Chondrocyte (in vitro differentiated cells): ENCODE results near the gene DKK2. TPM values are rescaled to one million over a fixed set of nuclear protein-coding genes. Genes with fewer than 3 reads are reported as not detected.

Experiments
- DNase-seq: peaks from one replicate; pipeline ENCODE4 v3.0.0; 2021; ENCODE audit warnings: mixed read lengths, low spot score
- H3K27ac Mint-ChIP-seq: one replicate; pipeline ENCODE4 v1.8.0; 2021; ENCODE audit warnings: mild to moderate bottlenecking, moderate library complexity, mixed read lengths; ENCODE audit not compliant: unreplicated experiment
- H3K27me3 Mint-ChIP-seq: 2 replicates; pipeline ENCODE4 v1.8.0; 2021; ENCODE audit warnings: low read depth, mixed read lengths
- H3K36me3 Mint-ChIP-seq: 2 replicates; pipeline ENCODE4 v1.8.0; 2021; ENCODE audit warnings: low read depth, mixed read lengths
- H3K4me1 Mint-ChIP-seq: 2 replicates; pipeline ENCODE4 v1.8.0; 2021; ENCODE audit warnings: low read depth, mild to moderate bottlenecking, mixed read lengths
- H3K4me3 Mint-ChIP-seq: one replicate; pipeline ENCODE4 v1.8.0; 2021; ENCODE audit warnings: mild to moderate bottlenecking, moderate library complexity, mixed read lengths; ENCODE audit not compliant: unreplicated experiment
- H3K9me3 Mint-ChIP-seq: 2 replicates; pipeline ENCODE4 v1.8.0; 2021; ENCODE audit warnings: low read depth, mixed read lengths
- CTCF ChIP-seq: fragments of 200-600 bp; sonication (generic); IDR thresholded peaks from 2 replicates; pipeline ENCODE4 v1.5.0; 2021; ENCODE audit warnings: antibody characterized with exemption, mild to moderate bottlenecking, moderate library complexity
- long read RNA-seq: library from polyadenylated mRNA; stranded (forward); transcript quantifications from one replicate; pipeline ENCODE4 v2.0.0, GENCODE V29; 2021
- total RNA-seq: library from RNA; stranded (reverse); gene quantifications from 3 replicates; pipeline ENCODE4 v1.2.1, GENCODE V29; 2021

Gene DKK2
- 107 to 259 TPM (median 109 TPM) in 3 replicates for total RNA-seq
- long read RNA-seq, transcript DKK2-201 (4 exons, 3,638 nt): major isoform, 260 of 389 reads
- long read RNA-seq, partial matches to known transcripts: 92 of 389 reads
- long read RNA-seq, other reads (novel, unspliced or antisense): 37 of 389 reads

DNA sequence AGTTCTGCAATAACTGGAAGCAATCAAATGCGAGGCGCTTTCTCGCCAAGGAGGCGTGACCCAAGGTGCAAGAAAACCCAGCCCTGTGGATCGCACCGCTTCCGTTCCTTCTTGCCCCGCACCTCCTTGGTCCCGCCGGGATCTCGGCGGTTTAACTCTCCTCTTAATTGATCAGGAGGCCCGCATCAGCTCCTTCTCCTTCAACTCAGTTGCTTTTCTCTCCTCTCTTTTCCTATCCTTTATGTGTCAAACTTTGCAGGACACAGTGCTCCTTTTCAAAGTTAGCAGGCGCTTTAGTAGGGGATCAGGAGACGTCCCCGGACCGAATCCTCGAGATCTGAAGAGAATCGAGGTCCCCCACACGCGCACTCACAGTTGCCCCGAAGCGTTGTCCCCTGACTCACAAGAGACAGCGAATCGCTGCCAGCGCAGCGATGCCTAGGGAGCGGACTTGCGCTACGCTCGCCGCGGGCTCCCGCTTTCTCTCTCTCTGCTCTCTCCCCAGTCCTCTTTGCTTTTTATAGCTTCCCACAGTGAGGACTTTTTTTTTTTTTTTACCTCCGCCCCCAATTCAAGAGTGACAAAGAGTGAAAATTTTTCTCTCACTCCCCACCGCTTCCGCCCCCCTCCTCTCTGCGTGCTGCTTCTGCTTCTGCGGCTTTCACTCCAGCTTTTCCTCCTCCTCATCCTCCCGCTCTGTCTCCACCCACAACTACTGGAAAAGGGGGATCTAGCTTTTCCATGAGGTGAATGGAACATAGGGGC lies at the start of gene DKK2:
DKK2 (minus strand) TSS at position 495 of the 765 bp plus-strand sequence. CDS start 722 bp downstream, outside the sequence.
- TF ChIP-seq CTCF: no peak
- Mint-ChIP-seq H3K36me3 (no peaks in the 10 kb centered on the region), H3K27ac (peak within 1 kb of the TSS; percentile 88), H3K27me3 (no peaks in the 10 kb centered on the region), H3K4me3 (peak within 1 kb of the TSS; percentile 98), H3K9me3 (no peaks in the 10 kb centered on the region), H3K4me1 (peaks cover 51% of the 10 kb centered on the region)
- peak; percentile 89 for DNase-seq

GRCh38 chr4:107077192-107077591 lies 41.1 kb upstream of the DKK2 start:
- H3K4me3 Mint-ChIP-seq: no peak overlapping the region
- H3K27me3 Mint-ChIP-seq: no peaks in the 10 kb centered on the region
- H3K9me3 Mint-ChIP-seq: peaks cover 18% of the 10 kb centered on the region
- no peak for TF ChIP-seq CTCF
- DNase-seq: no peak
- no peak overlapping the region for H3K27ac Mint-ChIP-seq
- no peaks in the 10 kb centered on the region for H3K4me1 Mint-ChIP-seq
- H3K36me3 Mint-ChIP-seq: peaks cover 1% of the 10 kb centered on the region

DNA sequence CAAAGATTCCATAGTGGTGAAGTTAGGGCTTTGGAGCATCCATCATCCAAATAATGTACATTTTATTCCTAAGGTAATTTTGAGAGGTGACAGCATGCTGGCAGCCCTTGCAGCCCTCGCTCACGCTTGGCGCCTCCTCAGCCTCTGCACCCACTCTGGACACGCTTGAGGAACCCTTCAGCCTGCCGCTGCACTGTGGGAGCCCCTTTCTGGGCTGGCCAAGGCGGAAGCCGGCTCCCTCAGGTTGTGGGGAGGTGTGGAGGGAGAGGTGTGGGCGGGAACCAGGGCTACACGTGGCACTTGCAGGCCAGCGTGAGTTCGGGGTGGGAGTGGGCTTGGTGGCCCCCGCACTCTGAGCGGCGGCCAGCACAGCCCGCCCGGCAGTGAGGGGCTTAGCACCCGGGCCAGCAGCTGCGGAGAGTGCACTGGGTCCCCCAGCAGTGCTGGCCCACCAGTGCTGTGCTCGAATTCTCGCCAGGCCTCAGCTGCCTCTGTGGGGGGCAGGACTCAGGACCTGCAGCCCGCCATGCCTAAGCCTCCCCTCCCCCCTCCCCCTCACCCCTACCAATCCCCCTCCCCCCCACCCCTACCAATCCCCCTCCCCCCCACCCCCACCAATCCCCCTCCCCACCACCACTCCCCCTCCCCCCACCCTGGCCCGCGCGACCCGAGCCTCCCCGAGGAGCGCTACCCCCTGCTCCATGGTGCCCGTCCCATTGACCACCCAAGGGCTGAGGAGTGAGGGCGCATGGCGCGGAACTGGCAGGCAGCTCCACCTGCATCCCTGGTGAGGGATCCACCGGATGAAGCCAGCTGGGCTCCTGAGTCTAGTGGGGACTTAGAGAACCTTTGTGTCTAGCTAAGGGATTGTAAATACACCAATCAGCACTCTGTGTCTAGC lies 37.0 kb upstream of the DKK2 start:
- H3K9me3 Mint-ChIP-seq: no peaks in the 10 kb centered on the region
- no peaks in the 10 kb centered on the region for H3K27me3 Mint-ChIP-seq
- H3K4me1 Mint-ChIP-seq: peaks cover 19% of the 10 kb centered on the region
- no peak overlapping the region for H3K27ac Mint-ChIP-seq
- TF ChIP-seq CTCF: no peak
- no peak for DNase-seq
- H3K4me3 Mint-ChIP-seq: no peak overlapping the region
- H3K36me3 Mint-ChIP-seq: no peaks in the 10 kb centered on the region

DNA sequence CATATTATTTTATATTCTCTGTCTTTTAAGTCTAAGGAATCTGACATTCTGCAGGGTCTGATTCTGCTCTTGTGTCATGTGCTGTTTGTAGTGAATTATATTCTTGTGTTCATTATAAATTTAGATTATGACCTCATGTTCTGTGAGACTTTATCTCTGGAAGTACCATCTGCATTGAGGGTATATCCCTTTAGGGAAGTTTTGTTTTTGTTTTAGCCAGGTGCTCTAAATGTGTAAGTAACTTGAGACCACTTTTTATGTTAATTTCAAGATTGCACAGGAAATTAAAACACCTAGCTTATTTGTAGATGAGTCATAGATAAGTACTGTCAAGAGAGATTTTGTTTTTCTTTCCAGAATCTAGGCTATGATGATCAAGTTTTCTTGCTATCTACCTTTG lies 35.0 kb upstream of the DKK2 start:
- Mint-ChIP-seq H3K36me3 (no peaks in the 10 kb centered on the region), H3K27ac (no peak overlapping the region), H3K4me3 (no peak overlapping the region), H3K27me3 (no peaks in the 10 kb centered on the region), H3K9me3 (no peaks in the 10 kb centered on the region), H3K4me1 (peaks cover 24% of the 10 kb centered on the region)
- no peak for DNase-seq
- no peak for TF ChIP-seq CTCF

DNA sequence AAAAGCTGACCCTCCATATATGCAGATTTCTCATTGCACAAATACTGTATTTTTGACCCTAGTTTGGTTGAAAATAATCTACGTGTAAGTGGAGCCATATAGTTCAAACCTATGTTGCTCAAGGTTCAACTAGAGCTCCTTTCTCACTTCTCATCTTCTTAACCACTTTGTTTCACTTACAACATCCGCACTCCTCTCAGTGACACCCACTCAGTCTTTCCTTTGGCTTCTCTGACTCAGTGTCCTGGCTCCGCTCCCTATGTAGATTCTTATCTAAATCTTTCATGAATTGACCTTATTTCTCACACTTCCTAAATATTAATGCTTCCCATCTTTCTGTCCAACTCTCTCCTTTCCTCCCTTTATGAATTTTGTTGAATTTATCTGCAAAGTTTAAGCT lies 32.9 kb upstream of the DKK2 start:
- DNase-seq: no peak

More for the DNA sequence above, 32.9 kb upstream of the DKK2 start:
- no peaks in the 10 kb centered on the region for H3K27me3 Mint-ChIP-seq
- H3K4me1 Mint-ChIP-seq: peaks cover 35% of the 10 kb centered on the region
- H3K27ac Mint-ChIP-seq: peak overlapping the region; percentile 37
- H3K4me3 Mint-ChIP-seq: no peak overlapping the region
- H3K36me3 Mint-ChIP-seq: no peaks in the 10 kb centered on the region
- no peaks in the 10 kb centered on the region for H3K9me3 Mint-ChIP-seq
- TF ChIP-seq CTCF: no peak
